HuH-7 (cell line): ENCODE data around the gene CHCHD3.

Experiments used
- DNase-seq: peaks from one replicate; pipeline ENCODE4 v3.0.0; 2011; ENCODE audit warnings: low spot score

CHCHD3 gene

DNA sequence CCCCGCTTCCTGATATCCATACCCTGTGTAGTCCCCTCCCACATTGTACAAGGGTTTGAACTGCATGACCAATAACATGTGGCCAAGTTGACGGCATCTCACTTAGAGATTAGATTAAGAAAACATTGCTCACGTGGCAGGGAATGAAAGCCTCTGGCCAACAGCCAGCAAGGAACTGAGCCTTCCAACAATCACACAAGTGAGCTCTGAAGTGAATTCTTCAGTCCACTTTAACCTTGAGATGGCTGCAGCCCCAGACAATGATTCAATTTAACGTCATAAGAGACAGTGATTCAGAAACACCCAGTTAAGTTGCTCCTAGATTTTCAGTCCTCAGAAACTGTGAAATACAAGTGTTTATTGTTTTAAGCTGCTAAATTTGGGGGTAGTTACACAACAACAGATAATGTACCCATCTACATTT lies 339.7 kb downstream of the CHCHD3 start:
- no peak for DNase-seq

GRCh38 chr7:132740176-132740575 lies 341.7 kb downstream of the CHCHD3 start:
- no peak for DNase-seq

DNA sequence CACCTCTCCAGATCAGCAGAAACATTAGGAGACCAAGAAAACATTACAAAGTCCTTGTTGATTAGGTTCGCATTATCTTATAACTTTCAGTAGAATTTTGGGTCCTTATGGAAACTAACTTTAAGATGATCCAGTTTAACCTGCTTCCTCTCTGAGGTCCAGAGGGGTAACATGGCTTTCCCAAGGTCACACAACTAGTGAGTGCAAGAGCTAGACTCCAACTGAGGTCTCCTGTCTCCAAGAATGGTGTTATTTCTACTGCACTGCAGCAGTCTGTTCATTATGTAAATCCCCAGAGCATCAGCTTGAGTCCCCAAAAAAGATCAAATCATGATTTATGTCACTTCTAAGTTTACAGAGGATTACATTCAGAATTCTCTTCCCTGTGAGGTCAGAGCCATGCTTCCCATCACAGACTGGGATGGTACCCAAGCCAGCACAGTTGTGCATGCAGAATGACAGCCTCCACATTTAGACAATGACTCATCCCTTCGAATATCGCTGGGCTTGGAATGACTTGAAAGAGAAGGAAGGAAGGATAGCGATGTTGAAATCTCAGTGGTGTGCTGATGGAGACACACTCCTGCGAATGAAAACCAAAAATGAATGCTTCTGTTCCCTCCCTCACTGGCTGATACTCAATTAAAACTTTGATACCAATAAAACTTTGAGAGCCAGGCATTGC lies 342.5 kb downstream of the CHCHD3 start:
- DNase-seq = no peak

GRCh38 chr7:132738254-132738653 lies 343.6 kb downstream of the CHCHD3 start:
- DNase-seq = no peak

DNA sequence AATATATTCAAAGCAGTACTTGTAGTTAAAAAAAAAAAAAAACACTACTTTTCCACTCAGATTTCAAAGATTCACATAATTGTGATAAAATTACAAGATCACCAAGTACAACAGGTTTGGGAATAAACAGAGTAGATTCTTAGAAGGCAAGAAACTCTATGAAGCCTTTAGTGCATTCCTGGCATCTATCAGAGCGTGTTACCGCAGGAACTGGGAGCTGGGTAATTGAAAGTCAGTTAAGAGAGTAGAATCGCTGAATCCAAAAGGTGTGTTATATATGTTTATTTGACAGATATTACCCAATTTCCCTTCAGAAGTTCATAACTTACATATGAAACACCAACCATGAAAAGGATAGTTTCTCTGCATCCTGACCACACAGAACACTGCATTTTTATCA lies 346.4 kb downstream of the CHCHD3 start:
- no peak for DNase-seq
